HUES48 (cell line): ENCODE results near the gene GARIN5A.

Experiments used
- H3K27ac ChIP-seq: one replicate; pipeline ENCODE4 v1.7.0; 2013; ENCODE audit warnings: low read depth, low read length, inconsistent platforms
- H3K27me3 ChIP-seq: 2 replicates; pipeline ENCODE4 v1.6.1; 2013; ENCODE audit warnings: mild to moderate bottlenecking, low read length; ENCODE audit not compliant: control insufficient read depth, insufficient read depth
- H3K36me3 ChIP-seq: 2 replicates; pipeline ENCODE4 v1.6.1; 2013; ENCODE audit warnings: low read length; ENCODE audit not compliant: control insufficient read depth, insufficient read depth
- H3K4me1 ChIP-seq: 2 replicates; pipeline ENCODE4 v1.6.1; 2013; ENCODE audit warnings: mild to moderate bottlenecking, low read length; ENCODE audit not compliant: control insufficient read depth, insufficient read depth
- H3K4me3 ChIP-seq: 2 replicates; pipeline ENCODE4 v1.5.1; 2013; ENCODE audit warnings: mild to moderate bottlenecking, low read depth, low read length
- H3K9ac ChIP-seq: 2 replicates; pipeline ENCODE4 v1.6.1; 2013; ENCODE audit warnings: mild to moderate bottlenecking, low read depth, low read length, moderate library complexity
- H3K9me3 ChIP-seq: 2 replicates; pipeline ENCODE4 v1.6.1; 2013; ENCODE audit warnings: low read length; ENCODE audit not compliant: control insufficient read depth, insufficient read depth

GARIN5A gene

GRCh38 chr19:50432221-50433028, 44.2 kb downstream of the GARIN5A start, which contains the start of gene MYBPC2:
MYBPC2 (plus strand) TSS chr19:50432892; CDS start chr19:50432954, 62 bp downstream.
- no peaks in the 10 kb centered on the region for H3K36me3 ChIP-seq
- H3K9me3 ChIP-seq: no peaks in the 10 kb centered on the region
- peak within 1 kb of the TSS; percentile 86 for H3K27ac ChIP-seq
- H3K4me1 ChIP-seq: peaks cover 10% of the 10 kb centered on the region
- peak within 1 kb of the TSS; percentile 69 for H3K4me3 ChIP-seq
- peaks cover 12% of the 10 kb centered on the region for H3K27me3 ChIP-seq
- H3K9ac ChIP-seq: peak within 1 kb of the TSS; percentile 22; the same call in 1 of the 2 replicates

GRCh38 chr19:50431343-50432220, 45.1 kb downstream of the GARIN5A start:
- peak overlapping the region; percentile 86 for H3K27ac ChIP-seq
- H3K4me1 ChIP-seq: peaks cover 10% of the 10 kb centered on the region
- peak overlapping the region; percentile 69 for H3K4me3 ChIP-seq
- H3K27me3 ChIP-seq: peaks cover 12% of the 10 kb centered on the region
- H3K36me3 ChIP-seq: no peaks in the 10 kb centered on the region
- H3K9me3 ChIP-seq: no peaks in the 10 kb centered on the region
- peak overlapping the region; percentile 22; the same call in 1 of the 2 replicates for H3K9ac ChIP-seq

GRCh38 chr19:50430888-50431342, 45.7 kb downstream of the GARIN5A start:
- Histone ChIP-seq H3K9me3 (no peaks in the 10 kb centered on the region), H3K27ac (no peak overlapping the region), H3K4me1 (peaks cover 10% of the 10 kb centered on the region), H3K36me3 (no peaks in the 10 kb centered on the region), H3K27me3 (peaks cover 12% of the 10 kb centered on the region), H3K9ac (no peak overlapping the region), H3K4me3 (peak overlapping the region; percentile 69)

- Histone ChIP-seq H3K27ac (no peak overlapping the region), H3K36me3 (peaks cover 3% of the 10 kb centered on the region; the same call in 1 of the 2 replicates), H3K4me1 (peaks cover 10% of the 10 kb centered on the region), H3K27me3 (peaks cover 12% of the 10 kb centered on the region), H3K9me3 (no peaks in the 10 kb centered on the region), H3K9ac (no peak overlapping the region), H3K4me3 (no peak overlapping the region)
Measured at GRCh38 chr19:50428772-50429463, 47.7 kb downstream of the GARIN5A start.

GRCh38 chr19:50427997-50428425, 48.6 kb downstream of the GARIN5A start:
- Histone ChIP-seq H3K9me3 (no peaks in the 10 kb centered on the region), H3K36me3 (peaks cover 11% of the 10 kb centered on the region), H3K4me3 (peak overlapping the region; percentile 50; the same call in 1 of the 2 replicates), H3K9ac (no peak overlapping the region), H3K27me3 (peaks cover 12% of the 10 kb centered on the region), H3K4me1 (peaks cover 7% of the 10 kb centered on the region), H3K27ac (no peak overlapping the region)

GRCh38 chr19:50427318-50427925, 49.2 kb downstream of the GARIN5A start:
- peaks cover 4% of the 10 kb centered on the region; the same call in 1 of the 2 replicates for H3K4me1 ChIP-seq

GRCh38 chr19:50425581-50425980, 51.1 kb downstream of the GARIN5A start:
- H3K27me3 ChIP-seq: peaks cover 6% of the 10 kb centered on the region
- H3K36me3 ChIP-seq: peaks cover 15% of the 10 kb centered on the region
- no peak overlapping the region for H3K4me3 ChIP-seq
- H3K9ac ChIP-seq: no peak overlapping the region
- no peak overlapping the region for H3K27ac ChIP-seq
- 0 out of 2 replicates have a peak, but pooled peaks cover 4% of the 10 kb centered on the region for H3K4me1 ChIP-seq
- no peaks in the 10 kb centered on the region for H3K9me3 ChIP-seq

More at GRCh38 chr19:50427318-50427925, 49.2 kb downstream of the GARIN5A start:
- Histone ChIP-seq H3K4me3 (peak overlapping the region; percentile 50; the same call in 1 of the 2 replicates), H3K9ac (no peak overlapping the region), H3K27ac (no peak overlapping the region), H3K27me3 (peaks cover 12% of the 10 kb centered on the region), H3K9me3 (no peaks in the 10 kb centered on the region), H3K36me3 (peaks cover 11% of the 10 kb centered on the region)

- H3K36me3 ChIP-seq: peaks cover 15% of the 10 kb centered on the region
- peaks cover 13% of the 10 kb centered on the region; the same call in 1 of the 2 replicates for H3K4me1 ChIP-seq
- H3K9me3 ChIP-seq: no peaks in the 10 kb centered on the region
- no peak overlapping the region for H3K9ac ChIP-seq
- H3K4me3 ChIP-seq: no peak overlapping the region
- H3K27ac ChIP-seq: no peak overlapping the region
- no peaks in the 10 kb centered on the region; the same call in 1 of the 2 replicates for H3K27me3 ChIP-seq
Measured at GRCh38 chr19:50423279-50424113, 53.2 kb downstream of the GARIN5A start.

- Histone ChIP-seq H3K9me3 (no peaks in the 10 kb centered on the region), H3K27ac (no peak overlapping the region), H3K27me3 (no peaks in the 10 kb centered on the region; the same call in 1 of the 2 replicates), H3K4me3 (no peak overlapping the region), H3K36me3 (peaks cover 15% of the 10 kb centered on the region), H3K4me1 (peaks cover 9% of the 10 kb centered on the region; the same call in 1 of the 2 replicates), H3K9ac (no peak overlapping the region)
Measured at GRCh38 chr19:50422397-50423278, 54.0 kb downstream of the GARIN5A start.
